PFSK-1 (cell line): ENCODE measurements around the gene CDA. TPM values are rescaled to one million over a fixed set of nuclear protein-coding genes. Genes with fewer than 3 reads are reported as not detected.

ENCODE experiments used
- FOXP2 ChIP-seq: optimal IDR thresholded peaks from 2 replicates; pipeline ENCODE3; 2011; ENCODE audit warnings: borderline replicate concordance, control low read depth, inconsistent platforms; ENCODE audit not compliant: insufficient read depth; ENCODE audit errors: extremely low read length, extremely low read depth
- POLR2AphosphoS5 ChIP-seq: IDR thresholded peaks from 2 replicates; pipeline ENCODE4 v1.6.1; 2012; ENCODE audit warnings: low read depth, mild to moderate bottlenecking, control low read depth, low read length, moderate library complexity
- REST ChIP-seq, 2 experiments: IDR thresholded peaks; 2 replicates each; pipeline versions ENCODE4 v1.6.1 to v1.8.0; 2011 to 2012; ENCODE audit warnings: low read depth in 2 of 2, low read length in 2 of 2, control low read depth in 1 of 2, inconsistent platforms in 1 of 2, mild to moderate bottlenecking in 1 of 2, moderate library complexity in 1 of 2; ENCODE audit not compliant: insufficient read depth in 1 of 2
- SIN3A ChIP-seq: IDR thresholded peaks from 2 replicates; pipeline ENCODE4 v1.6.1; 2012; ENCODE audit warnings: mild to moderate bottlenecking, low read length, moderate library complexity, borderline replicate concordance; ENCODE audit not compliant: insufficient read depth
- TAF1 ChIP-seq: IDR thresholded peaks from 2 replicates; pipeline ENCODE4 v1.6.1; 2012; ENCODE audit warnings: low read length, control low read depth, borderline replicate concordance; ENCODE audit not compliant: insufficient read depth
- polyA plus RNA-seq: library from polyadenylated mRNA; unstranded; fragments of >200 nt; gene quantifications from one replicate; pipeline ENCODE4 v1.2.1, GENCODE V29; 2012; ENCODE audit warnings: low read depth, missing spikeins; ENCODE audit not compliant: insufficient read length

The CDA gene
- polyA plus RNA-seq: not detected

- TF ChIP-seq TAF1 (no peak), POLR2AphosphoS5 (no peak), FOXP2 (no peak), SIN3A (no peak), REST (IDR thresholded peaks at IDR 0.05; ENCODE audit: insufficient read depth in 1 of 2, low read depth in 2 of 2, low read length in 2 of 2) (no peak)
Observed at GRCh38 chr1:20588634-20589225, at the start of gene CDA. CDA (plus strand) TSS chr1:20589097; CDS start chr1:20589130, 33 bp downstream.

- TF ChIP-seq REST (IDR thresholded peaks at IDR 0.05; ENCODE audit: insufficient read depth in 1 of 2, low read depth in 2 of 2, low read length in 2 of 2) (no peak), FOXP2 (no peak), POLR2AphosphoS5 (no peak), TAF1 (no peak), SIN3A (no peak)
Observed at GRCh38 chr1:20540281-20540680, 48.6 kb upstream of the CDA start.

GRCh38 chr1:20546637-20547036 lies 42.3 kb upstream of the CDA start:
- TF ChIP-seq SIN3A: no peak
- no peak for TF ChIP-seq REST (IDR thresholded peaks at IDR 0.05; ENCODE audit: insufficient read depth in 1 of 2, low read depth in 2 of 2, low read length in 2 of 2)
- no peak for TF ChIP-seq FOXP2
- no peak for TF ChIP-seq TAF1
- TF ChIP-seq POLR2AphosphoS5: no peak

- TF ChIP-seq SIN3A: no peak
- no peak for TF ChIP-seq REST (IDR thresholded peaks at IDR 0.05; ENCODE audit: insufficient read depth in 1 of 2, low read depth in 2 of 2, low read length in 2 of 2)
- TF ChIP-seq TAF1: no peak
- TF ChIP-seq POLR2AphosphoS5: no peak
- no peak for TF ChIP-seq FOXP2
Observed at GRCh38 chr1:20551161-20551560, 37.7 kb upstream of the CDA start.
